Measurements from ENCODE around the gene TKTL2.
A peak's percentile ranks its signal among the peaks of the same experiment; 100 is the strongest.

Gene TKTL2, protein sequence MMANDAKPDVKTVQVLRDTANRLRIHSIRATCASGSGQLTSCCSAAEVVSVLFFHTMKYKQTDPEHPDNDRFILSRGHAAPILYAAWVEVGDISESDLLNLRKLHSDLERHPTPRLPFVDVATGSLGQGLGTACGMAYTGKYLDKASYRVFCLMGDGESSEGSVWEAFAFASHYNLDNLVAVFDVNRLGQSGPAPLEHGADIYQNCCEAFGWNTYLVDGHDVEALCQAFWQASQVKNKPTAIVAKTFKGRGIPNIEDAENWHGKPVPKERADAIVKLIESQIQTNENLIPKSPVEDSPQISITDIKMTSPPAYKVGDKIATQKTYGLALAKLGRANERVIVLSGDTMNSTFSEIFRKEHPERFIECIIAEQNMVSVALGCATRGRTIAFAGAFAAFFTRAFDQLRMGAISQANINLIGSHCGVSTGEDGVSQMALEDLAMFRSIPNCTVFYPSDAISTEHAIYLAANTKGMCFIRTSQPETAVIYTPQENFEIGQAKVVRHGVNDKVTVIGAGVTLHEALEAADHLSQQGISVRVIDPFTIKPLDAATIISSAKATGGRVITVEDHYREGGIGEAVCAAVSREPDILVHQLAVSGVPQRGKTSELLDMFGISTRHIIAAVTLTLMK

DNA sequence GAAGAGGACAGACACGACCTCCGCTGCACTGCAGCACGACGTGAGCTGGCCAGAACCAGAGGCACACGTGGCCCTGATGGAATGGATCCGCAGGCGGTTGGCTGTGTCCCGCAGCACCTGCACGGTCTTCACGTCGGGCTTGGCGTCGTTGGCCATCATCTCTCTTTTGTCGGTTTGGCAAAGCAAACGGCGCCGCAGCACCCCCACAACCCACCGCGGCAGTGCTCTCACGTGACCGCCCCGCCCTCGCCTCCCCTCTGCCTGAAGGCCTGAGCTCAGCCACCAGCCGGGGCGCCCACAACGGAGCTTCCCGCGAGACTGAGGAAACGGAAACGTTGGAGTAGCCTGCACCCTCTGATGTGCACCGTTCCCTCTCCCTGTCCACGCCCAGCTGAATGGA lies at the start of gene TKTL2:
Gene TKTL2, minus strand, starts transcription at position 179 of the 400 bp plus-strand sequence. Its CDS starts 20 bp downstream, at position 159.
- TF ChIP-seq, protein P1, sequence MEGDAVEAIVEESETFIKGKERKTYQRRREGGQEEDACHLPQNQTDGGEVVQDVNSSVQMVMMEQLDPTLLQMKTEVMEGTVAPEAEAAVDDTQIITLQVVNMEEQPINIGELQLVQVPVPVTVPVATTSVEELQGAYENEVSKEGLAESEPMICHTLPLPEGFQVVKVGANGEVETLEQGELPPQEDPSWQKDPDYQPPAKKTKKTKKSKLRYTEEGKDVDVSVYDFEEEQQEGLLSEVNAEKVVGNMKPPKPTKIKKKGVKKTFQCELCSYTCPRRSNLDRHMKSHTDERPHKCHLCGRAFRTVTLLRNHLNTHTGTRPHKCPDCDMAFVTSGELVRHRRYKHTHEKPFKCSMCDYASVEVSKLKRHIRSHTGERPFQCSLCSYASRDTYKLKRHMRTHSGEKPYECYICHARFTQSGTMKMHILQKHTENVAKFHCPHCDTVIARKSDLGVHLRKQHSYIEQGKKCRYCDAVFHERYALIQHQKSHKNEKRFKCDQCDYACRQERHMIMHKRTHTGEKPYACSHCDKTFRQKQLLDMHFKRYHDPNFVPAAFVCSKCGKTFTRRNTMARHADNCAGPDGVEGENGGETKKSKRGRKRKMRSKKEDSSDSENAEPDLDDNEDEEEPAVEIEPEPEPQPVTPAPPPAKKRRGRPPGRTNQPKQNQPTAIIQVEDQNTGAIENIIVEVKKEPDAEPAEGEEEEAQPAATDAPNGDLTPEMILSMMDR (IDR thresholded peaks at IDR 0.05; ENCODE audit: control insufficient read depth, extremely low read depth, insufficient read depth) = no peak
- H3K4me3 ChIP-seq (ENCODE audit: low read depth, low read length) = no peak within 1 kb of the TSS
- DNase-seq (ENCODE audit: low read depth) = no peak

DNA sequence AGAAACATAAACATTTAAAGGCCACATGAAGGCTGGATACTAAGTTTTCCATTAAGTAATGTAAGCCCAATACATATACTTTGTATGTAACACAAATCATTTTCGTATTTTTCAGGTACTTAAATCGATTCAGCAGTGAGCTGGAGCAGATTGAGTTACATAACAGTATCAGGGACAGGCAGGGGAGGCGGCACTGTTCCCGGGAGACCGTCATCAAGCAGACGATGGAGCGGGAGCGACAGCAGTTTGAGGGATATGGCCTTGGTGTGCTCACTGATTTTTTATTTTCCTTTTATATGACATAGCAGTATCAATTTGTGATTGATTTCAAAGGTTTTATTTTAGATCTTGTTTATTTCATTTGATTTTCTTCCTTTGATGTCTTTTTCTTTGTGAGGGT lies 41.6 kb upstream of the TKTL2 start:
- no peak overlapping the region for H3K4me3 ChIP-seq (ENCODE audit: low read depth, low read length)
- TF ChIP-seq, protein P1 (IDR thresholded peaks at IDR 0.05; ENCODE audit: control insufficient read depth, extremely low read depth, insufficient read depth) = no peak
- DNase-seq (ENCODE audit: low read depth) = no peak

DNA sequence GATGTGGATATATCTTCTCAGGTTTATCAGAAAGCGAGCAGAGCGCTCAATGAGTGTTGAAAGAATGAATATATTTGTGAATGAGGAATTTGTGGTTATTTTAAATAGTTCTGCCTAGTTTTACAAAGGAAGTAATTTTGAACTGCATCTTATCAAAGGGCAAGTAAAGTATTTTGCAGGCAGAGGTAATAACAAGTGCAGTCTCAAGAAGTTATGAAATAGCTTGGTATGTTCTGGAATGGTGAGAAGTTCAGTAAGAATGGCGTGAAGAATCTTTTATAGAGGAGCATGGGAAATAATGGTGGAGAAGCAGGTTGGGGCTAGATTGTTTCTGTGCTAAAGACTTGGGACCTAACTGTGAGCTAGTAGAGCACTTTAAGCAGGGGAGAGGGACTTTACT lies 31.8 kb upstream of the TKTL2 start:
- H3K4me3 ChIP-seq (ENCODE audit: low read depth, low read length) = no peak overlapping the region
- no peak for DNase-seq (ENCODE audit: low read depth)
- TF ChIP-seq, protein P1 (IDR thresholded peaks at IDR 0.05; ENCODE audit: control insufficient read depth, extremely low read depth, insufficient read depth) = no peak

DNA sequence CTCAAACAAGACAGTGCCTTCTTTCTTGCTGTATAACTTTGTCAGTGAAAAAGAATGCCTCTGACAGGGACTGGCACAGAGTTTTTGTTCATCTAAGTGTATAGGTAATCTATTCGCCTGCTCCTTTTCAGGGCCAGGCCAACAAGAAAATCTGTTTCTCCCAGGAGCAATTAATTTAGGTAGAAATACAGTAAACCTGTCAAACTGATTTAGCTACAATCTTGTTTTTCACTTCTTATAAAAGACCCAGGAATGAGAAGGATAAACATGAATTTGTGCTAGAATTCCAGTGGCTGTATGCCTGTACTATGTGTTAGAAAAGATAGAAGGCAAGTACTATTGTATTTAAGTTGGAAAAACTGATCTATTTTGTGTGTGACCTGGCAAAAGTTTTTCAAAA lies 27.0 kb upstream of the TKTL2 start:
- DNase-seq (ENCODE audit: low read depth) = no peak
- H3K4me3 ChIP-seq (ENCODE audit: low read depth, low read length) = no peak overlapping the region
- TF ChIP-seq, protein P1 (IDR thresholded peaks at IDR 0.05; ENCODE audit: control insufficient read depth, extremely low read depth, insufficient read depth) = no peak

DNA sequence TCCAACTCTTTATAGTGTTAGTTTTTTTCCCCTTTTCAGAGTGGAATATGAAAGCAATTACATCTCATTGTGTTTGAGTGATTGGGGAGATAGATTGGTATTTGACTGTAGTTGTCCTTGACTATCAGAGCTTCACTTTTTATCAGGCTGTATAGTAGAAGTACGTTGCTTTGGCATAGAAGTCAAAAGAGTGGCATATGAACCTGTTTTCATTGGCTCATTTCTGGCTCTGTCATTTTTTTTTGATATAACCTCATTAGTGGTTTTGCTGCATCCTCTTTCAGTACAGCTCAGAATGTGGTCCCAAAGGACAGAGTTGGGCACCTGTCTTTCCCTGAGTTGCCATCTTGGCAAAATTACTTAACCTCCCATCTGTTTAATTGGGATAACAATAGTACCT lies 22.3 kb upstream of the TKTL2 start:
- DNase-seq (ENCODE audit: low read depth) = no peak
- TF ChIP-seq, protein P1 (IDR thresholded peaks at IDR 0.05; ENCODE audit: control insufficient read depth, extremely low read depth, insufficient read depth) = no peak
- H3K4me3 ChIP-seq (ENCODE audit: low read depth, low read length) = peak overlapping the region; percentile 82

DNA sequence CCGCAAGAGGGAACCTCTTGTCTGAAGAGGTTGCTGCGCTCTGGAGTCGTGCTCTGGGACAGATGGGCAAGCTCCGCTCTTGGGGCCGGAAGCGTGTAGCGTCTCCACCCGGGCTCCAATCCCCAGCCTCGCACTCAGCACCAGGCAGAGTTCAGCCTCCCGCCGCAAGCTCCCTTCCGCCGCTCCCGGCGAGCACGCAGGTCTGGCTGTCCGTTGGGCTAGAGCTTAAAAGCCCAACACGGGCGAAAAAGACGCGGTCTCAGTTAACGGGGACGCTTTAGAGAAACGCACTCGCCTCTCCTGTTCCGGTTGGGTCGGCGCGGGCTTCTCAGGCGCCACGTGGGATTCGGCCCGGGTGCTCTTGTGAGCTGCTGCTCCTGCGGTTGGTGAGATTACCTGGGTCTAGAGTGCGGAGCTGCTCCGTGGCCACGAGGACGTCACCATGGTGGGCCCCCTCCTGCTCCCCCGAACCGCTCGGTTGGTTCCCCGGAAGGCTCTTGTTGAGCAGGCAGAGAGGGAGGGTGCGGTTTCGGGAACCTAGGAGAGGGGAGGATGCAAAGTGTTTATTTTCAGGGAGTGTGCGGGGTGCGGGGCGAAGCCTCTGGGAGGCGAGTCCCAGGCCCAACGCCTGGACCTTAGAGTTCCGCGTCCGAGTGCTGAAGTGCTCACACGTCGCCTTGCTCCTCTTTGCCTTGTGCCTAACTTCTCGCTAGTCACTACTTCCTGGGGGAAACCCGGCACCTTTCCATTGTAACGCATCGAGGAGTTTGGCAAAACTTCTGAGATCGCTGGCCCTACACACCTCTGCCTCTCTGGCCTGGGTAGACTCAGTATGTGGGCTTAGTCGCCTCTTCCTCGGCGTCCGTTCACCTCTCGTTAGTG lies 21.0 kb upstream of the TKTL2 start, which contains the start of gene TMA16:
Gene TMA16, plus strand, starts transcription at position 331 of the 882 bp plus-strand sequence. Its CDS starts 112 bp downstream, at position 443.
- TF ChIP-seq, protein P1 (IDR thresholded peaks at IDR 0.05; ENCODE audit: control insufficient read depth, extremely low read depth, insufficient read depth) = no peak
- peak within 1 kb of the TSS; percentile 82 for H3K4me3 ChIP-seq (ENCODE audit: low read depth, low read length)
- DNase-seq (ENCODE audit: low read depth) = peak; percentile 94
